ENCODE measurements around the gene CYGB.

The CYGB gene

GRCh38 chr17:76585649-76586593 lies 48.4 kb upstream of the CYGB start, which contains the start of gene ST6GALNAC2:
Gene ST6GALNAC2 (minus strand): TSS chr17:76585860. CDS start chr17:76585808, 52 bp downstream.
- CTCF ChIA-PET: interaction anchor here (0.6 to 2.4 kb wide), 12 partner anchors 12 to 753 kb away, joined by 3 to 10 read pairs (median 5); no protein-coding TSS in a partner anchor
- Histone ChIP-seq H3K4me1 (ENCODE audit: control insufficient read depth, insufficient read depth, low read length) (peaks cover 3% of the 10 kb centered on the region; the same call in 1 of the 2 replicates), H3K4me3 (ENCODE audit: low read depth, low read length) (peak within 1 kb of the TSS; percentile 48), H3K27ac (ENCODE audit: extremely low read depth, low read depth, low read length) (peak within 1 kb of the TSS; percentile 71), H3K9me3 (ENCODE audit: control insufficient read depth, insufficient read depth, low read depth, low read length) (no peaks in the 10 kb centered on the region), H3K36me3 (ENCODE audit: control insufficient read depth in 2 of 2, insufficient read depth in 1 of 2, low read length in 2 of 2) (no peaks in the 10 kb centered on the region)
- POLR2A ChIA-PET: interaction anchor here (0.5 to 2.0 kb wide), 14 partner anchors 10 to 139 kb away, joined by 3 to 15 read pairs (median 5); partner anchors contain the start of gene PRCD
- TF ChIP-seq, protein P1, sequence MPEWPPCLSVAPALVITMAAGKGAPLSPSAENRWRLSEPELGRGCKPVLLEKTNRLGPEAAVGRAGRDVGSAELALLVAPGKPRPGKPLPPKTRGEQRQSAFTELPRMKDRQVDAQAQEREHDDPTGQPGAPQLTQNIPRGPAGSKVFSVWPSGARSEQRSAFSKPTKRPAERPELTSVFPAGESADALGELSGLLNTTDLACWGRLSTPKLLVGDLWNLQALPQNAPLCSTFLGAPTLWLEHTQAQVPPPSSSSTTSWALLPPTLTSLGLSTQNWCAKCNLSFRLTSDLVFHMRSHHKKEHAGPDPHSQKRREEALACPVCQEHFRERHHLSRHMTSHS (tag by site-specific recombination; IDR thresholded peaks at IDR 0.05): no peak
- no peak for TF ChIP-seq ZNF426 (tag by site-specific recombination; IDR thresholded peaks at IDR 0.05)
- TF ChIP-seq SCRT2 (tag by site-specific recombination; IDR thresholded peaks at IDR 0.05): peak; percentile 92
- no peak for TF ChIP-seq ZSCAN4 (tag by site-specific recombination; IDR thresholded peaks at IDR 0.05)
- TF ChIP-seq ZNF658 (tag by site-specific recombination; IDR thresholded peaks at IDR 0.05): no peak
- TF ChIP-seq REPIN1 (tag by site-specific recombination; IDR thresholded peaks at IDR 0.05; ENCODE audit: low read depth): no peak
- TF ChIP-seq ZNF121 (tag by site-specific recombination; IDR thresholded peaks at IDR 0.05): 0 out of 2 replicates have a peak, but pooled peaks have one; percentile 40
- TF ChIP-seq FEZF1 (tag by site-specific recombination; IDR thresholded peaks at IDR 0.05): no peak
- TF ChIP-seq ZNF404 (tag by site-specific recombination; IDR thresholded peaks at IDR 0.05): no peak
- TF ChIP-seq ZNF707 (tag by site-specific recombination; IDR thresholded peaks at IDR 0.05): no peak
- TF ChIP-seq ZNF701 (tag by site-specific recombination; IDR thresholded peaks at IDR 0.05): no peak
- TF ChIP-seq, protein P2, sequence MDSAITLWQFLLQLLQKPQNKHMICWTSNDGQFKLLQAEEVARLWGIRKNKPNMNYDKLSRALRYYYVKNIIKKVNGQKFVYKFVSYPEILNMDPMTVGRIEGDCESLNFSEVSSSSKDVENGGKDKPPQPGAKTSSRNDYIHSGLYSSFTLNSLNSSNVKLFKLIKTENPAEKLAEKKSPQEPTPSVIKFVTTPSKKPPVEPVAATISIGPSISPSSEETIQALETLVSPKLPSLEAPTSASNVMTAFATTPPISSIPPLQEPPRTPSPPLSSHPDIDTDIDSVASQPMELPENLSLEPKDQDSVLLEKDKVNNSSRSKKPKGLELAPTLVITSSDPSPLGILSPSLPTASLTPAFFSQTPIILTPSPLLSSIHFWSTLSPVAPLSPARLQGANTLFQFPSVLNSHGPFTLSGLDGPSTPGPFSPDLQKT (IDR thresholded peaks at IDR 0.05; ENCODE audit: borderline replicate concordance, low read depth, low read length): no peak
- TF ChIP-seq, protein P3, sequence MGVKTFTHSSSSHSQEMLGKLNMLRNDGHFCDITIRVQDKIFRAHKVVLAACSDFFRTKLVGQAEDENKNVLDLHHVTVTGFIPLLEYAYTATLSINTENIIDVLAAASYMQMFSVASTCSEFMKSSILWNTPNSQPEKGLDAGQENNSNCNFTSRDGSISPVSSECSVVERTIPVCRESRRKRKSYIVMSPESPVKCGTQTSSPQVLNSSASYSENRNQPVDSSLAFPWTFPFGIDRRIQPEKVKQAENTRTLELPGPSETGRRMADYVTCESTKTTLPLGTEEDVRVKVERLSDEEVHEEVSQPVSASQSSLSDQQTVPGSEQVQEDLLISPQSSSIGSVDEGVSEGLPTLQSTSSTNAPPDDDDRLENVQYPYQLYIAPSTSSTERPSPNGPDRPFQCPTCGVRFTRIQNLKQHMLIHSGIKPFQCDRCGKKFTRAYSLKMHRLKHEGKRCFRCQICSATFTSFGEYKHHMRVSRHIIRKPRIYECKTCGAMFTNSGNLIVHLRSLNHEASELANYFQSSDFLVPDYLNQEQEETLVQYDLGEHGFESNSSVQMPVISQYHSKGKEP (tag by site-specific recombination; IDR thresholded peaks at IDR 0.05): no peak
- TF ChIP-seq, protein P4, sequence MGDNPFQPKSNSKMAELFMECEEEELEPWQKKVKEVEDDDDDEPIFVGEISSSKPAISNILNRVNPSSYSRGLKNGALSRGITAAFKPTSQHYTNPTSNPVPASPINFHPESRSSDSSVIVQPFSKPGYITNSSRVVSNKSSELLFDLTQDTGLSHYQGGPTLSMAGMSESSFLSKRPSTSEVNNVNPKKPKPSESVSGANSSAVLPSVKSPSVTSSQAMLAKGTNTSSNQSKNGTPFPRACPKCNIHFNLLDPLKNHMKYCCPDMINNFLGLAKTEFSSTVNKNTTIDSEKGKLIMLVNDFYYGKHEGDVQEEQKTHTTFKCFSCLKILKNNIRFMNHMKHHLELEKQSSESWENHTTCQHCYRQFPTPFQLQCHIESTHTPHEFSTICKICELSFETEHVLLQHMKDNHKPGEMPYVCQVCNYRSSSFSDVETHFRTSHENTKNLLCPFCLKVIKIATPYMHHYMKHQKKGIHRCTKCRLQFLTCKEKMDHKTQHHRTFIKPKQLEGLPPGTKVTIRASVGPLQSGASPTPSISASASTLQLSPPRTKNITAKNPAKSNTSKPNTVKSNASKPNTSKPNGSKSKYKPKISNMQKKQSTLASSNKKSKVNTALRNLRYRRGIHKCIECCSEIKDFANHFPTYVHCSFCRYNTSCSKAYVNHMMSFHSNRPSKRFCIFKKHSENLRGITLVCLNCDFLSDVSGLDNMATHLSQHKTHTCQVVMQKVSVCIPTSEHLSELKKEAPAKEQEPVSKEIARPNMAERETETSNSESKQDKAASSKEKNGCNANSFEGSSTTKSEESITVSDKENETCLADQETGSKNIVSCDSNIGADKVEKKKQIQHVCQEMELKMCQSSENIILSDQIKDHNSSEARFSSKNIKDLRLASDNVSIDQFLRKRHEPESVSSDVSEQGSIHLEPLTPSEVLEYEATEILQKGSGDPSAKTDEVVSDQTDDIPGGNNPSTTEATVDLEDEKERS (tag by site-specific recombination; IDR thresholded peaks at IDR 0.05): no peak
- TF ChIP-seq ZNF623 (tag by site-specific recombination; IDR thresholded peaks at IDR 0.05): no peak
- TF ChIP-seq, protein P5, sequence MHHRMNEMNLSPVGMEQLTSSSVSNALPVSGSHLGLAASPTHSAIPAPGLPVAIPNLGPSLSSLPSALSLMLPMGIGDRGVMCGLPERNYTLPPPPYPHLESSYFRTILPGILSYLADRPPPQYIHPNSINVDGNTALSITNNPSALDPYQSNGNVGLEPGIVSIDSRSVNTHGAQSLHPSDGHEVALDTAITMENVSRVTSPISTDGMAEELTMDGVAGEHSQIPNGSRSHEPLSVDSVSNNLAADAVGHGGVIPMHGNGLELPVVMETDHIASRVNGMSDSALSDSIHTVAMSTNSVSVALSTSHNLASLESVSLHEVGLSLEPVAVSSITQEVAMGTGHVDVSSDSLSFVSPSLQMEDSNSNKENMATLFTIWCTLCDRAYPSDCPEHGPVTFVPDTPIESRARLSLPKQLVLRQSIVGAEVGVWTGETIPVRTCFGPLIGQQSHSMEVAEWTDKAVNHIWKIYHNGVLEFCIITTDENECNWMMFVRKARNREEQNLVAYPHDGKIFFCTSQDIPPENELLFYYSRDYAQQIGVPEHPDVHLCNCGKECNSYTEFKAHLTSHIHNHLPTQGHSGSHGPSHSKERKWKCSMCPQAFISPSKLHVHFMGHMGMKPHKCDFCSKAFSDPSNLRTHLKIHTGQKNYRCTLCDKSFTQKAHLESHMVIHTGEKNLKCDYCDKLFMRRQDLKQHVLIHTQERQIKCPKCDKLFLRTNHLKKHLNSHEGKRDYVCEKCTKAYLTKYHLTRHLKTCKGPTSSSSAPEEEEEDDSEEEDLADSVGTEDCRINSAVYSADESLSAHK (tag by site-specific recombination; IDR thresholded peaks at IDR 0.05): 0 out of 2 replicates have a peak, but pooled peaks have one; percentile 12
- no peak for TF ChIP-seq ZNF48 (tag by site-specific recombination; IDR thresholded peaks at IDR 0.05)
- TF ChIP-seq ZNF792 (tag by site-specific recombination; IDR thresholded peaks at IDR 0.05): no peak
- peak; percentile 97 for TF ChIP-seq GLIS1 (tag by site-specific recombination; IDR thresholded peaks at IDR 0.05)
- no peak for TF ChIP-seq ZNF223 (tag by site-specific recombination; IDR thresholded peaks at IDR 0.05)
- TF ChIP-seq ZNF391 (tag by site-specific recombination; IDR thresholded peaks at IDR 0.05; ENCODE audit: borderline replicate concordance, low read depth): no peak
- no peak for TF ChIP-seq YY2 (tag by site-specific recombination; IDR thresholded peaks at IDR 0.05)
- no peak for TF ChIP-seq ZNF585B (tag by site-specific recombination; IDR thresholded peaks at IDR 0.05)
- no peak; the same call in 1 of the 2 replicates for TF ChIP-seq EGR2 (tag by site-specific recombination; IDR thresholded peaks at IDR 0.05; ENCODE audit: low read depth)
